Tibial artery (tissue), 4 donors: ENCODE measurements around the gene IL13RA1.
A peak's percentile ranks its signal among the peaks of the same experiment; 100 is the strongest.

Source experiments
- DNase-seq, 2 donors: peaks; one replicate each; pipeline ENCODE4 v3.0.0-alpha.2; 2019
- H3K27ac ChIP-seq, 2 donors: fragments of 200-600 bp; sonication (generic) in 1 of 2; 1 replicate in 1 of 2; 2 replicates in 1 of 2; pipeline ENCODE4 v1.5.1; 2018 to 2019; ENCODE audit warnings: mild to moderate bottlenecking in 1 of 2
- H3K27me3 ChIP-seq, 2 donors: fragments of 200-600 bp; sonication (generic) in 1 of 2; one replicate each; pipeline versions ENCODE4 v1.5.1 to v1.6.0; 2016 to 2019
- H3K36me3 ChIP-seq, 3 donors: fragments of 200-600 bp; sonication (generic) in 2 of 3; one replicate each; pipeline ENCODE4 v1.5.1; 2016 to 2019; ENCODE audit warnings: mild to moderate bottlenecking in 2 of 3
- H3K4me1 ChIP-seq, 4 donors: fragments of 200-600 bp; sonication (generic) in 2 of 4; 1 replicate in 3 of 4; 2 replicates in 1 of 4; pipeline ENCODE4 v1.5.1; 2016 to 2019
- H3K4me3 ChIP-seq, 2 donors: fragments of 200-600 bp; sonication (generic) in 1 of 2; 1 replicate in 1 of 2; 2 replicates in 1 of 2; pipeline ENCODE4 v1.5.1; 2018 to 2019; ENCODE audit warnings: mild to moderate bottlenecking in 2 of 2
- H3K9me3 ChIP-seq, 3 donors: fragments of 200-600 bp; sonication (generic) in 1 of 3; one replicate each; pipeline ENCODE4 v1.5.1; 2016 to 2019
- intact Hi-C: fragments of 100-400 bp; cut with DNase I; formaldehyde crosslinking; loops from one replicate; pipeline ENCODE4 v1.15.0; 2023; ENCODE audit warnings: low total_unique reads
- TF ChIP-seq, protein P1 (sequence below), 2 experiments: fragments of 200-600 bp in 1 of 2; fragments of 450-650 bp in 1 of 2; IDR thresholded peaks; one replicate each; pipeline ENCODE4 v1.5.1; 2017 to 2019; ENCODE audit warnings: antibody characterized with exemption in 2 of 2, mild to moderate bottlenecking in 1 of 2, moderate library complexity in 1 of 2

Gene IL13RA1

DNA sequence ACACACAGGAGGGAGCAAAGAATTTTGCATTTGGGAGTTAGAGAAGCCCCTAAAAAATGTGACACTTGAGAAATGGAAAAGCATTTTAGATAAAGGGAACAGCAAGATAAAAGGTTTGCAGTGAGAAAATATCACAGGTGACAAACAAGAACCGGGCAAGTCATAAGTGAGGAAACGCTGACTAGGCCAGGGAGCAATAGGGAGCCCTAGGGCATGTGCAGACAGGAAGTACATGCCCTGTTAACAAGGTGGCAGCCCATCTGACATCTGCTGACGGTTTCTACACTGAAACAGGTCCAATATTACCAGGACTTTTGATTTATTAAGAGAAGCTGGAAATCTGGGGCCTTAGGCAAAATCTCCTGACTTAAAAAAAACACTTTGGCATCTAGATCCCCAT lies 4.0 kb upstream of the IL13RA1 start:
- H3K4me3 ChIP-seq = no peak overlapping the region
- no peaks in the 10 kb centered on the region for H3K36me3 ChIP-seq
- intact Hi-C loops = no loop called here
- no peaks in the 10 kb centered on the region for H3K27me3 ChIP-seq
- no peak for DNase-seq
- H3K4me1 ChIP-seq = peaks cover 0 to 25% (median 5%) of the 10 kb centered on the region in 4 donors
- TF ChIP-seq, protein P1, sequence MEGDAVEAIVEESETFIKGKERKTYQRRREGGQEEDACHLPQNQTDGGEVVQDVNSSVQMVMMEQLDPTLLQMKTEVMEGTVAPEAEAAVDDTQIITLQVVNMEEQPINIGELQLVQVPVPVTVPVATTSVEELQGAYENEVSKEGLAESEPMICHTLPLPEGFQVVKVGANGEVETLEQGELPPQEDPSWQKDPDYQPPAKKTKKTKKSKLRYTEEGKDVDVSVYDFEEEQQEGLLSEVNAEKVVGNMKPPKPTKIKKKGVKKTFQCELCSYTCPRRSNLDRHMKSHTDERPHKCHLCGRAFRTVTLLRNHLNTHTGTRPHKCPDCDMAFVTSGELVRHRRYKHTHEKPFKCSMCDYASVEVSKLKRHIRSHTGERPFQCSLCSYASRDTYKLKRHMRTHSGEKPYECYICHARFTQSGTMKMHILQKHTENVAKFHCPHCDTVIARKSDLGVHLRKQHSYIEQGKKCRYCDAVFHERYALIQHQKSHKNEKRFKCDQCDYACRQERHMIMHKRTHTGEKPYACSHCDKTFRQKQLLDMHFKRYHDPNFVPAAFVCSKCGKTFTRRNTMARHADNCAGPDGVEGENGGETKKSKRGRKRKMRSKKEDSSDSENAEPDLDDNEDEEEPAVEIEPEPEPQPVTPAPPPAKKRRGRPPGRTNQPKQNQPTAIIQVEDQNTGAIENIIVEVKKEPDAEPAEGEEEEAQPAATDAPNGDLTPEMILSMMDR (IDR thresholded peaks at IDR 0.05) = no peak
- no peak overlapping the region for H3K27ac ChIP-seq
- H3K9me3 ChIP-seq = no peaks in the 10 kb centered on the region

DNA sequence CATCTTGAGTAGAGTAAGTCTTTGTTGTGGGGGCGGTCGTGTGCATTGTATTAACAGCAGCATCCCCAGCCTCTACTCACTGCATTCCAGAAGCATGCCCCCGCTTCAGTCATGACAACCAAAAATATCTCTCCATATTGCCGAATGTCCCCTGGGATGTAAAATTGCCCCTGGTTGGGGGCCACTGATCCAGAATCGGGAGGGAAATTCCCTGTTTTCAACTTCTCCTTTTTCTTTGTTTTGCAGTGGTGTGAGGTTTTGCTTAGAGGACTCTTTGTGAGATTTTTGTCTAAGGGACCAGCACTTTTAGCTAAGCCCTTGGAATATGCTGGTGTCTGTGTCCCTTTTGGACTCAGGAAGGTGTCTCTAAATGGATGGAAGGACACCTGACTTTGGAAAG lies 3.0 kb upstream of the IL13RA1 start:
- Histone ChIP-seq H3K27ac (peak overlapping the region in 1 of 2 donors; percentile 95), H3K4me1 (peaks cover 0 to 35% (median 8%) of the 10 kb centered on the region in 4 donors), H3K36me3 (no peaks in the 10 kb centered on the region), H3K9me3 (no peaks in the 10 kb centered on the region), H3K4me3 (no peak overlapping the region), H3K27me3 (no peaks in the 10 kb centered on the region)
- TF ChIP-seq, protein P1 (IDR thresholded peaks at IDR 0.05) = no peak
- no peak for DNase-seq
- intact Hi-C loops = no loop called here

DNA sequence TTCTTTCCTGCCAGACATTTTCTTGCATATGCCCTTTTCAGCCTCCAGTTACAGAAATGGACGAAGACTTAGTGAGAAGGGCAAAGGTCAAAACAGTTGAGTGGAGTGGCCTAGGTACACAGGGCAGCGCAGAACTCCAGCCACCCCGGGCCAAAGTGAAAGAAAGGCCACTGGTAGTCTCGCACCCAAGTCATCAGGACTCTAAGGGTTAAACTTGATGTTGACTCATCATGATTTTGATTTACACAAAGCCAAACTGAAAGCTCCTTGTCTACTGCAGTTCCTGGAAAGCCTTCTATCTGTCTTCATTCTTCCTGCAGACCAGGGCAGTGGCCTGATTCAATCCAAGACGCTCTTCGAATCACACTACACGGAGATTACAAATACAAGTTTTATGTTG lies 2.6 kb upstream of the IL13RA1 start:
- Histone ChIP-seq H3K27me3 (no peaks in the 10 kb centered on the region), H3K27ac (peak overlapping the region; percentile 47 to 95), H3K4me1 (peaks cover 0 to 39% (median 9%) of the 10 kb centered on the region in 4 donors), H3K4me3 (no peak overlapping the region), H3K9me3 (no peaks in the 10 kb centered on the region), H3K36me3 (no peaks in the 10 kb centered on the region)
- intact Hi-C loops = no loop called here
- DNase-seq = no peak
- TF ChIP-seq, protein P1 (IDR thresholded peaks at IDR 0.05) = no peak

DNA sequence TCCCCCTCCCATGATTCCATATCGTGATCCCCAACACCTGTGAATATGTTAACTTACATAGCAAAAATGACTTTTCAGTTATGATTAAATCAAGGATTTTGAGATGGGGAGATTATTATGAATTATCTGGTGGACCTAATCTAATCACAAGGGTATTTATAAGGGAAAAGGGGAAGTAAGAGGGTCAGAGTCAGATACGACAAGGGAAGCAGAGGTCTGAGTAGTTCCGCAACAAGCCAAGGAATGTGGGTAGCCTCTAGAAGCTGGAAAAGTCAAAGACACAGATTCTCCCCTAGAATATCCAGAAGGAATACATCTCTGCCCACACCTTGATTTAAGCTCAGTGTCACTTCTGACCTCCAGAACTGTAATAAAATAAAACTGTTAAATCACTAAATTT lies 1.0 kb upstream of the IL13RA1 start:
- no peaks in the 10 kb centered on the region for H3K36me3 ChIP-seq
- no peak for DNase-seq
- H3K4me1 ChIP-seq = peaks cover 0 to 56% (median 11%) of the 10 kb centered on the region in 4 donors
- H3K9me3 ChIP-seq = no peaks in the 10 kb centered on the region
- H3K27me3 ChIP-seq = no peaks in the 10 kb centered on the region
- H3K27ac ChIP-seq = peak overlapping the region; percentile 94 to 95
- intact Hi-C loops = no loop called here
- H3K4me3 ChIP-seq = no peak overlapping the region
- TF ChIP-seq, protein P1 (IDR thresholded peaks at IDR 0.05) = no peak

DNA sequence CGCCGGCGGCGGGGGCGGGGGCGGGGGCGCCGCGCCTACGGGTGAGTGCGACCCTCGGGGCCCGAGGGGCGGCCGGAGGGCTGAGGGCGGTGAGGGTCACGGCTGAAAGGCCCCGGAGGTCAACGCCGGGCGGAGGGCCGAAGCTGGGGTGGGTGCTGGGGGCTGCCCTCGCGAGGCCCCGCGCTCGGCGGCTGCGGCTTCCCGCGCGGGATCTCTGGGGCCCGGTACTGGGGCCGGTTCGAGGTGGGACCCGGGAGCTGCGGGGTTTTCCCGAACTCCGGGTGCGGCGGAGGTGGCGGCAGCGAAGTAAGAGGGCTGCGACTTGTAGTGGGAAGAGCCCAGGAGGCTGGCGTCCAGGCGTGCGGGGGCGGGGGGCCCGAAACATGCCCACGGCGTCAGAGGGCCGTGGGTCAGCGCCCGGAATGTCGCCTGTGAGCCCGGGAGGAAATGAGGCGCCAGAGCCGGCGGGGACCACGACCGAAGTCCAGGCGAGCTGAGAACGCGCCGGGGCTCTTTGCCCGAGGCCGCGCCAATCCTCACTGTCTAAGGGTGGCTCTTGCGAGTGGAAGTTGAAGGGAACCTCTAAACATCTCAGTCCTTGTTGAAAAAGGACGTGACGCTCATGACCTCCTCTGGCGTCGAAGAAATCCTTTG lies 407 bp downstream of the IL13RA1 start:
- peaks cover 0 to 63% (median 11%) of the 10 kb centered on the region in 4 donors for H3K4me1 ChIP-seq
- H3K36me3 ChIP-seq = no peaks in the 10 kb centered on the region
- peak; percentile 33 to 79 for DNase-seq
- H3K27ac ChIP-seq = peak overlapping the region; percentile 94 to 95
- intact Hi-C loops = no loop called here
- no peaks in the 10 kb centered on the region for H3K9me3 ChIP-seq
- no peaks in the 10 kb centered on the region for H3K27me3 ChIP-seq
- H3K4me3 ChIP-seq = peak overlapping the region; percentile 80 to 84
- TF ChIP-seq, protein P1 (IDR thresholded peaks at IDR 0.05) = no peak
